GM18861 (cell line): ENCODE results near the gene MYRFL.

ENCODE experiments used
- ATAC-seq: cut with Tn5 transposase; IDR thresholded peaks from one replicate; pipeline ENCODE4 v1.9.1; 2021; ENCODE audit not compliant: unreplicated experiment

The MYRFL gene

DNA sequence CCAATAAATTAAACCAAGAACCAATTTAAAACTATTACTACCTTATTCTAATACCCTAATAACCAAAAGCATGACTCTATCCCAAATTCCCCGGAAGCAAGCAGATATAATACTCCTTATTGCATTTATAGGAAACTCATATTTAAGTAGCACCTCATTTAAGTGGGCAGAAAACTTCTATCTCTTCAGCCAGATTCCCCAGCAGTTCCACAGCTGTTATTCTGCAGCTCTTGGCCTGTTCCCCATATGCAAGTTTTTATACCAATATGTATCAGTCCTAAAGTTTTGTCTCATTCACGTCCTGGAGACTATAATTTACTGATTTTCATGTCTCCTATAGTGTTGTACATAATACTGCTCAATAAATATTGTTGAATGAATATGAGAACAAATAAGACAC, 106.5 kb downstream of the MYRFL start:
- no peak for ATAC-seq

DNA sequence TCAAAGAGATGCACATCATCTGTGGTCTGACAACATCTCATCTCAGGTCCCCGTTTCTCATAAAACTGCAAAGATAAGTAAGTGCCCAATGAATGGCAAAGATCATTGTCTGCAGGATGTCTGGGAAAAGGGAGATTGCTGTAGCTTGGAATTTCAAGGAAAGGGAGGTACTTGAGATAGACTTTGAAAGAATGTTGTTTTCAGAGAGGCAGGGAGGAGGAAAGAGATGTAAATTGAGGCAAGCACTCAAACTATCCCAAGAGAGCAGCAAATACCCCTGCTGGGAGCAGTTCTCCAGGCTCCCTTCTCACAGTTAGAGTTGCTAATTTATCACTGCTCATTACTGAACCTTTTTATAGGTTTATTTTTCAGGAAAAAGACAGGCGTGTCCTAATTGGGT, 107.1 kb downstream of the MYRFL start:
- no peak for ATAC-seq

DNA sequence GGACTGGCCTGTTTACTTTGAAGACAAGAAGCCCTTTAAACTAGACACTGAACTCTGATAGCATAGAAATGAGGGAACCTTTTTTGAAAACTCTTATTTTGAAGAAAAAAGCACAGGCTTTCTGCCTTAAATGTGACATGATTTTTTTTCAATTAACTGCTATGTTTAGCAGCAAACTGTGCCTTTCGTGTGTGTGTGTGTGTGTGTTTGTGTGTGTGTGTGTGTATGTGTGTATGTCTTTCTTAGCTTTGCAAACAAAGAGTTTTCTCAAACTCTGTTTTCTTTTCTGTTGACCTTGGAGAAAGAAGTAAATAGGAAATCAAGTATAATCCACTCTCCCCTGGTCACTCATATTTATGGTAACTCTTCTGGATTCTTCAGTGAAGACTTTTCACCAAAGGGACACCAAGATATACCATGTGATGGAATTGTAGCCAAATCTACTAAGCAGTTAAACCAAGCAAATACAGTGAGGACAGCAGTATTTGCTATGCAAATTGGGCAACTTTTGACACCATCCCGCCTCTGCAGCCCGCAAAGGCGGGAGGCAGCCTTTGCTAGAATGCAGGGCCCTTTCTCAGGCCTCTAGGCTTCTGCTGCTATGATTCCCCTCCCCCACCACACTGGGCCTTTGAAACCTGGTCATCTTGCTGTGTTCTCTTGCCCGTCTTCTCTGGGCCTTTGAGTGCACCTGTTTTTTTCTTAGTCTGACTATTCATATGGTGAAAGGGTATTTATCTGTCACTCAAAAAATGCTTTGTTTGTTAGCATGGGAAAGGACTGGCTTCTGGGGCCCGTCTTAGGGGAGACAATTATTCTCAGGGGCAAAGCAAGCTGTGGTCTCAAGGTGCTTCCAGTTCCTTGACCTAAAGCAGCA, 107.9 kb downstream of the MYRFL start:
- no peak for ATAC-seq

DNA sequence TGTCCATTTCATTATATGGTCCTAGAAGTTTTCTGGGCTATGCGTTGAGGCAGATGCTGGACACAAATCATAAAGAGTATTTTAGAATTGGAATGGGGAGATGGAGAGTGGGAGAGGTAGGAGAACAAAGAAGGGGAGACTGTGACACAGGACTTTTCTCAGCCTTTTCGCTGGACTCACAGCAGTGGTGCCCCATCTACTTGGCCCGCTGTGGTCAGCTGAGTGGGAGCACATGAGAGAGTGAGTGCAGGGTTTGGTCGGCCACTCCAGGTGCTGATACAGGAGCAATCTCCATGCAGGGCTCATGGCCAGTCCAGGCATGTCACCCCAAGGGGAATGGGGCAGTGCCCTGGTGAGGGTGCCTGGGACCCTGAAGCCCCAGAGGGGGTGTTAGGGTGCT, 109.0 kb downstream of the MYRFL start:
- no peak for ATAC-seq

DNA sequence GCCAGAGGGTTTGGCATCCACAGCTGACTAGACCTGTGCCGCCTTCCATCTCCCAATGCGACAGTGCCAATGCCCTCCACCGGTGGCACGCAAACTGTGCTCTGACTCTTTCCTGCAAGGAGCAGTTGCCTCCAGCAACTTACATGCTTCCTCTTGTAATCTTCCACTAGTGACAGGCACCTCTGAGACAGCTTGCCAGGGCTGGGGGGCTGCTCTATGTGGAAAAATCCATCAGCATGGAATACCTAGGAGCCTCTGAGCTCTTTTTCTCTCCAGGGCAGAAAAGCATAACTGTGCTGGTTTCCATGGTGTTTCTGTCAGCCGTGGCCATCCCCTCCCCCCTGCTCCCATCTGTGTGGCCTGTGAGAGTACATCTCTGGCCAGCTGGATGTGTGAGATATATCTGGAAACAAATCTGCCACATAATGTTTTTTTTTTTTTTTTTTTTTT, 110.6 kb downstream of the MYRFL start:
- ATAC-seq = no peak

DNA sequence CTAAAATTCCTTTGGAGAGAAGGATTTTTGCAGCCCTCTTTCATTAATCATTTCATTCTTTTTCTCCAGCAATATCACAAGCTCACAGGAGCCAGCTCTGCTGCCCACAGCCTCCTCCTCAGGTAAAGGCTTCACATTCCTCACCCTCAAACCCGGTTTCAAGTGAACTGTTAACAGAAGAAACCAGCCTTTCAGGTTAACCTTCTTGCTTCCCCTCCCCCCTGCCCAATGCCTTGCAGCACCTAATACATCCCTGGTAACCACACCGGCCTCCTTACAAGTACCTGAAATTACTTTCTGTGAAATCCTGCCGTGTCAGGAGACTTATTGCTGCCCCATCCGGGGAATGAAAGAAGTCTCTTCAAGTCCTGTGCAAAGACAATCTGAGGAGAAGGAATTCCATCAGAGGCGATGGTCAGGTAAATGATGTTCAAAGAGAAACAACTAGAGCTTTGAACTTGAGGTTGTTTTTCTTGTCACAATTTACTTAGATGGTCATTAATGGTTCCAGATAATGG, 111.2 kb downstream of the MYRFL start:
- no peak for ATAC-seq

DNA sequence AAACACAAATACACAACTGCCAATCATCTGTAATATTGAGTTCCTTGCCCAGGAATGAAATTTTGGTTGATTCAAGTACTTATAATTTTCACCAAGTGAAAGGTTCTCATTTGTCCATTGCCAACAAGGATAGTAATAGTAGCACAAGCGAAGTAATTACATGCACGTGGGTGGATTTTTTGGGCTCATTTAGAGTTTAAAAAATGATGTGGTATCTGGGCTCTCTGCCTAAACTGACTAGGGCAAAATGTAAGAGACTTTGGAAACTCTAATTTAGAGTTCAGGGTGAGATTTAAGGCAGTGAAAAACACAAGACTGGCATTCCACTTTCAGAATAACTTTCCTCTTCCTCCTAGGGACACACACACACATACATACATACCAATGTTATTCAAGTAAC, 111.7 kb downstream of the MYRFL start:
- no peak for ATAC-seq

DNA sequence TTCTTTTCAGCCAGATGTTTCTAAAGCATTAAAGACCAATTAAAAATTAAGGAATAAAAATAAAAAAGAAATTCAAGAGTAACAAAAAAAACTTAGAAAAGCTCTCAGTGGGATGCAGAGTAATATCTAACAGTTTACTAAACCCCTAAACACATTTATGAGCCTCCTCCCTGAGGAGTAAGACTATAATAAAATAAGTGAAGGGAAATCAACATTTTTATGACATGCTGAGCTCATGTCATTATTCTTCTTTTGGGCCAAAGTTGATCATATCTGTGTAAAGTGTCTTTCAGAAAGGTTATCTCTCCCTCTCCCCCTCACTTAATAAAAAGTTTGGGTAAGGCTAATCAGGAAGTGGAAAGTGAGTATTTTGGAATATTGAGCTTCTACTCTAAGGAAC, 122.1 kb downstream of the MYRFL start:
- ATAC-seq = no peak

DNA sequence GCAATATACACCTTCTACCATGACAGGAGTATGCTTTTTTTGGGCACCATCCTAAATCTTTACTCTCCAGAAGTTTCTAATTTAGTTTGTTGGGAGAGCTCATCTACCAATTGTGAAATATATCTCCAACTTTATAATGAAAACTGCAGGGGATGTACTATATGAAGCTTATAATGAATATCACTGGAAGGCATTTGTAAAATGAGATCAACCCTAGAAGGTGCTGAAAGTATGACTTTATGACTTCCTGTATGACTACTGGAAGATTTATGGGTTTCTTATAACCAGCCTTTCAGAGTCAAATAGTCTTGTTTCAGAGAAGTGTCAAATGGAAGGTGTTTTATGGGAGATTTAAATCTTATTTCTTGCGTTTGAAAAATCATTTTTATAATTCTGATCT, 122.9 kb downstream of the MYRFL start:
- no peak for ATAC-seq

DNA sequence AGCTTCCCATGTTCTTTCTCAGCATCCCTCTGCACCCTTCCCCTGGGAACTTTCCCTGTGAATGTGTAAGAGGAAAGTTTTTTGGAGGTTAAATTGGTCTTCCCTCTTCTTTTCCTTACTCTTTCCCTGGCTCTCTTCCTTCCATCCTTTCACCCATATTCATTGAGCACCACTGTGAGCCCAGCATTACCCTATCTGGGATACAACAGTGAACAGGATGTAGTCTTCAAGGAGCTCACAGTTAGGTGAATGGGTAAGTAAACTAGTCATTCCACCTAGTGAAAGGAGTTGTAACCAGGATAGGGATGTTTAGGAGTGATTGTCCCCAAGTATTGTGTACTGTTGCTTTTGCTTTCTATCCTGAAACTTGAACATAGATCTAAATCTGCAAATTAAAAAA, 123.8 kb downstream of the MYRFL start:
- no peak for ATAC-seq

DNA sequence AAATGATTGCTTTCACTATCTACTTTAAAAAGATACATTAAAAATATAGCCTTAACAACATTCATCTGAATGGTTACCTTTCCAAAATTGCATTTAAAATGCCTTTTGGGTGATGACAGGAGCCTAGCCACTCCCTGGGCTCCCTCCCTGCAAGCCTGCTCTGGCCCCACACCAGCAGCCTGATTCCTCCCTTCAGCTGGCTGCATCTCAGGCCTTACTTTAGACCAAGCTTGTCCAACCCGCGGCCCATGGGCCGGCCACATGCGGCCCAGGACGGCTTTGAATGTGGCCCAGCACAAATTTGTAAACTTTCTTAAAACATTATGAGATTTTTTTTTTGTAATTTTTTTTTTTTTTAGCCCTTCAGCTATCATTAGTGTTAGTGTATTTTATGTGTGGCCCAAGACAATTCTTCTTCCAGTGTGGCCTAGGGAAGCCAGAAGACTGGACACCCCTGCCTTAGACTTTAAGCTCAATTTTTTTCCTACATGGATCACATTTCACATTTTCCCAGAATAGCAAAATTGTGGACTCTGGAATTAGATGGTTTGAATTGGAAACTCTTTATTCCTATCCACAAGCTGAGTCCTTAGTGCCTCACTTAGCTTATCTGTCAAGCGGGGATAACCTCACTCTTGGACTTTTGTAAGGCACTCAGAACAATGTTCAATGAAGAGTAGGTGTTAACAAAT, 124.4 kb downstream of the MYRFL start:
- no peak for ATAC-seq

DNA sequence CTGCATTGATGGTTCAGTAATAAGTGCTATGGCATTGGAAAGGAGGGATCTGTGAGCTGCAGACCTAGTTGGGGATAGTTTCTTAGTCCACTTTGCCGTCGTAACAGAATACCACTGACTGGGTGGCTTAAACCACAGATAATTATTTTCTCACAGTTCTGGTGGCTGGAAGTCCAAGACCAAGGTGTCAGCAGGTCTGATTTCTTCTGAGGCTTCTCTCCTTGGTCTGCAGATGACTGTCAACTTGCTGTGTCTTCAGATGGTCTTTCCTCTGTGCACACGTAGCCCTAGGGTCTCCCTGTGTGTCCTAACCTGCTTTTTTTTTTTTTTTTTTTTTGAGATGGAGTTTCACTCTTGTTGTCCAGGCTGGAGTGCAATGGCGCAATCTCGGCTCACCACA, 126.1 kb downstream of the MYRFL start:
- ATAC-seq = no peak

DNA sequence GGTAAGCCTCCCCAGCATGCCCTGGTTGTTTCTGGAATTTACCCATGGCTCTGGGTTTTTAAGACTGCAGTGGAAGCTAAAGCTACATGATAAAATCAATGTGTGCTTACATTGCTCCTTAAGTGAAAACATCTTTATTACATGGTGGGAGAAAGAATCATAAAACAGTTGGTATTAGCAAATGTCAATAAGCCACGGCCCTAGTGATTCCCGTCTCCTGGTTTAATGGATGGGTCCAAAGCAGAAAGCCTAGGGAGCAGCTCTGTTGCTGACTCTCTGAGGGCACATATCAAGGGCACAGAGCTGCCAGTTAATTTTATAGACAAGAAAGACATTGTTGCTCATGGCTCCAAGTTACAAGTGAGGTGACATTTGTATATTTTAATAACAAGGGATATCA, 127.9 kb downstream of the MYRFL start:
- no peak for ATAC-seq

DNA sequence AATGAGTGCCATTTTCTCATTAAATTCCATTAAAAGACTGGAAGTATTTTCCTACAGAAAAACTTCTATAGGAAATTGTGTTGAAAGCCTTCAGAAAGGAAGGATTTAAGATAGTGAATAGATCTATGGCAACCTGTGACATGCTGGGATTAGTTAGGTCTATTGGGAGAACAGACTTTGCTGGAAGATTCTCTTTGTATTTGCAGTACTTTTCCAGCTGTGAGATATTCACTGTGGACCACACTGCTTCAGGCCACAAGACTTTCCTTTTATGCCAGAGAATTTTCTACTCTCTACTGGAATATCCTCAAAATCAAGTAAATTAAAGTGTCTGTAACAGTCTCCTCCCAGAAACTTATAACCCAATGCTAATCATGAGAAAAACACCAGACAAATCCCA, 136.2 kb downstream of the MYRFL start:
- no peak for ATAC-seq

DNA sequence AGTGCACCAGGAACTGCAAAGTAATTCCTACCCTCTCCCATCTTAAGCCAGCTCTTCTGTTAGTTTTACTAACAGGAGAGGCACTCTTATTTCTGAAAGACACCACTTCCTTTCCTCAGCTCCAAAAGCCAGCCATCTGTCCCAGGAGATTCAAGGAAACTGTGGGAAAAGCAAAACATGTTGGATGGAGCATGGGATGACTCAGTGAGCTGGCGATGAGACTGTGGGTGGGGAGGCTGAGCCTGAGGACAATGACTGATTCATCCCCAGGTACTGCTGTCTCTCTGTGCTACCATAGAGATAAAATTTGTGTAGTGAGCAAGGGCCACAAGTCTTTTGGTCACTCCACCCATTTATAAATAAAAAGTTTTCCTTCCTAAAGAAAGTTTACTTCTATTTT, 141.4 kb downstream of the MYRFL start:
- ATAC-seq = no peak

DNA sequence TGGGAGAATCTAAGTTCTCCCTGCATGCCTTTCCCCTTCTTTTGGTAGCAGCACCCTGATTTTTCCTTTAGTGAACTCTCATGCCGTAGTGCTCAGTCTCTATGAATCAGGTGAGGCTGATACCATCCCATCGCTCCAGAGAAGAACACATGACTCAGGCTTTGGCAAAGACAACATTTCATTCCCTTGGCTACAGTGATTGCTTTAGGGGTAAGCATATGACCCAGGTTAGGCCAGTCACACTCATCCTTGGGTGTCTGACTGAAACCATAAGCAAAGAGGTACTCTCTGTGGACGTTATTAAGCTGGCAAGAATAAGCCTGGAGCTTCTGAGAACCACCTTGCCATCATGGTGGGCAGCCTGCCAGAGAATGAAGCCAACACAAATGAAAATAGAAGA, 141.8 kb downstream of the MYRFL start:
- ATAC-seq = no peak

DNA sequence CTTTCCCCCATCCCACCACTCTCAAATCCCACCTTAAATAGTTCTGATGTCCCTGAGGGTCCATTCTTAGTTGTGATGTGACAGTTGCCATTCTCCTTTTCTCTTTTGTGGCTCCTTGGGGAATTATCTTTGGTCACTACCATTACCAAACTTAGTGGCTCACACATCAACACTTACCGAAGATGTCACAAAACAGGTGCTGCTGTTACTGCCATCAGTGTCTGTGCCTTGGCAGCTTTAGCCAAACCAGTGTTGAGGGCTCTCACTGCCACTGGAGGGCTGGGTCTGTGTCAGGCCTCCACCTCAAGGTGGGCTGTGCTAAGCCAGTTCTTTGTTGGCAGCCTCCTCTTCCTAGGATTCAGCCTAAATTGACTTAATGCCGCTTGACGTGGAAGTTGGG, 144.0 kb downstream of the MYRFL start:
- no peak for ATAC-seq

DNA sequence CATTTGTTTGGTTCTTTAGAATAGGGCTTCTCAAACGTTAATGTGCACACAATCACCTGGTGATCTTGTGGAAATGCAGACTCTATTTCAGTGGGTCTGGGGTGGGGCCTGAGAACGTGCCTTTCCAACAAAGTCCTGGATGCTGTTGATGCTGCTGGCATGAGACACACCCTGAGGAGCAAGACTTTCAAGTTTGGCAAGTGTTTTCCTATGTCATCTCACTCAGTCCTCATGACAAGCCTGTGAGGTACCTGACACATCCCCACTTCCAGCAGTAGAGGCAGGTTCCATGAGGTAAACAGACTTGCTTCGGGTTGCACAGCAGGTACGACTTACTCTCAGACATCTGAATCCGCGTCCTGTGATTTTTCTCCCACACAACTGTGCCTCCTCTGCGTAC, 147.1 kb downstream of the MYRFL start:
- ATAC-seq = no peak

DNA sequence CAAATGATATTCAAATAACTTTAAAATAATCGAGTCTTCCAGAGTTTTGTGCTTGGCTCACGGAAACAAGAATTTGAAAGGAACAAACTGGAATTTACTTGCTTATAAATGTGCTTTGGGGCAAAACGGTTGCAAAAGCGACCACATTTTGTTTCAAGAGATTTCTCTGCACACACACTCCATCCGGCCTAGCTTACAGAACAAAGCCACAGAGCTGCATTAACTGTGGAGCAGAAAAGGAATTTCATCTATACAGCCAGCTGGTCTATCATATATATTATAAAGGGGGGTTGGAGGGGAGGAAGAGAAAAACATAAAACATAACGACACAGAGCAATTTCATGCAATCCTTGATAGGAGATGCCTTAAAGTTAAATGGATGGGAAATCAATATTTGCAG, 153.0 kb downstream of the MYRFL start:
- no peak for ATAC-seq

DNA sequence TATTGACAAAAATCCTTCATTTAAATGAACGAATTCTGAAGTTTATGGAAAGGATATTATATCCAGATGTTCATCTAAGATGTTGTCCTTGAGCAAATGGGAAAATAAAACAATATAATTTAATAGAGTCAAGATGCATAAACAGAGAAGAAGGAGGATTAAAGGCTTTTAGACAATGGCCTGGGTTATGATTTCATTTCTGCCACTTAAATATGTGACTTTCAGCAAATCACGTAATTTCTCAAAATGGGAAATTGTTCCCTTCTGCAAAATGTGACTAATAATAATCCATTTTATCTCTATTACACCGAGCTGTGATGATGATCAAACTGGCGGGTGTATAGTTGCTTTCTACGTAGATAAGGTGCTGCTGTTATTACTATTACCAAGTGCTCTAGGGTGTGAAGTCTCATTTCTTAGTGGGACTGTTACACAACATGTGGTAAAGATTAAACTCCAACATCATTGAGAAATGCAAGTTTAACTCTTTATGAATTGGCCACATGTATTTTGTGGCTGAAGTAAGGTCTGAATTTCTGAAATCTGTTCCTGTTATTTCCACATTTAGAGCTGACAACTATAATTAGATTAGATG, 157.0 kb downstream of the MYRFL start:
- ATAC-seq = no peak

DNA sequence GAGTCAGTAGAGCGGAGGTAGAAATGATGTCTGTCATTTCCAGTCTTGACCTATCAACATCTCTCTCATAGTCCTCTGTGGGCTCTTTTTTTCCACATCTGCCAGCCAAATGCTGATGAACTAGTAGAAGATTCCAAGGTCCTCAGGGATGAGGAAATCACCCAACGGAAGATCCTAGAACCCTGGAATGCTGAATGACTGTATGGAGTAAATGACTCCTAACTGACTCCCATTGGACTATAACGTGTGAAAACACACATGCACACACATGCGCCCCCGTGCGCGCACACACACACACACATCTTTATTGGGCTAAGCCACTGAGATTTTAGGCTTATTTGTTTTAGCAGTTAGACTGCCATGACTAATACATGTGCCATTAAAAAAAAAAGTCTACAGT, 159.2 kb downstream of the MYRFL start:
- no peak for ATAC-seq

DNA sequence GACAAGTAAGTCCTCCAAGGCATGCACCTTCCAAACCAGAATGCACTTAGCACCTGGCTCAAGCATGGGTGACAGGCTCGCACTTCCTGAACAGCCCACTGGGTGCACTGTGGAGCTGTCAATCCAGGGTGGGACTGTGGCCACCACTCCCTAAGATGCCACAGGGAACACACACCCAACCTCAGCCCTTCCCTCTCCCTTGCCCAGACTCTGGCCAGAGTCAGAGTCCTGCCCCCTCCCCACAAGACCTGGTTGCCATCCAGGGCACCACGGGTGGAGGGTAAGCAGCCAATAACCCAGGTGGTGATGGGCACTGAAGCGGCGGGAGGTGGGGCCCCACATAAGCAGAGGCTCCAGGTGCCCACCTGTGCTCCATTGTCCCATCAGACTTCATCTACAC, 160.6 kb downstream of the MYRFL start:
- peak; percentile 79 for ATAC-seq
